Hepatocyte (in vitro differentiated cells): ENCODE data around the gene HCRT. TPM values are rescaled to one million over a fixed set of nuclear protein-coding genes. Genes with fewer than 3 reads are reported as not detected.

Experiments used
- DNase-seq: peaks from one replicate; pipeline ENCODE4 v3.0.0-alpha.2; 2016; ENCODE audit warnings: low spot score
- H2AFZ ChIP-seq: fragments of 200-600 bp; sonication (generic); 2 replicates; pipeline ENCODE4 v1.6.0; 2016; ENCODE audit warnings: antibody characterized with exemption, mild to moderate bottlenecking
- H3K27ac ChIP-seq: fragments of 200-600 bp; sonication (generic); 2 replicates; pipeline ENCODE4 v1.5.1; 2016; ENCODE audit warnings: mild to moderate bottlenecking
- H3K27me3 ChIP-seq: fragments of 200-600 bp; sonication (generic); 2 replicates; pipeline ENCODE4 v1.6.1; 2016
- H3K36me3 ChIP-seq: fragments of 200-600 bp; sonication (generic); replicated peaks from 2 replicates; pipeline ENCODE4 v1.5.1; 2016; ENCODE audit warnings: low read depth; ENCODE audit not compliant: insufficient read depth
- H3K4me1 ChIP-seq: fragments of 200-600 bp; sonication (generic); 2 replicates; pipeline ENCODE4 v1.5.1; 2016; ENCODE audit warnings: mild to moderate bottlenecking, moderate library complexity; ENCODE audit not compliant: insufficient read depth
- H3K4me2 ChIP-seq: fragments of 200-600 bp; sonication (generic); 2 replicates; pipeline ENCODE4 v1.6.0; 2016
- H3K4me3 ChIP-seq: fragments of 200-600 bp; sonication (generic); 2 replicates; pipeline ENCODE4 v1.5.1; 2016; ENCODE audit warnings: mild to moderate bottlenecking
- H3K79me2 ChIP-seq: fragments of 200-600 bp; sonication (generic); 2 replicates; pipeline ENCODE4 v1.6.0; 2017; ENCODE audit warnings: mild to moderate bottlenecking
- H3K9me2 ChIP-seq: fragments of 200-600 bp; sonication (generic); replicated peaks from 2 replicates; pipeline ENCODE4 v1.6.0; 2017; ENCODE audit warnings: mild to moderate bottlenecking; ENCODE audit not compliant: insufficient read depth
- H3K9me3 ChIP-seq: fragments of 200-600 bp; sonication (generic); 2 replicates; pipeline ENCODE4 v1.5.1; 2016; ENCODE audit warnings: low read depth, mild to moderate bottlenecking
- H4K20me1 ChIP-seq: fragments of 200-600 bp; sonication (generic); 2 replicates; pipeline ENCODE4 v1.6.0; 2016; ENCODE audit warnings: mild to moderate bottlenecking; ENCODE audit not compliant: insufficient read depth, poor library complexity, severe bottlenecking
- EZH2 ChIP-seq: fragments of 200-600 bp; sonication (generic); IDR thresholded peaks from 2 replicates; pipeline ENCODE4 v1.6.1; 2016; ENCODE audit warnings: antibody characterized with exemption, mild to moderate bottlenecking, borderline replicate concordance
- EZH2phosphoT487 ChIP-seq: fragments of 200-600 bp; sonication (generic); IDR thresholded peaks from one replicate; pipeline ENCODE4 v1.6.1; 2018; ENCODE audit warnings: antibody characterized with exemption, mild to moderate bottlenecking, low read depth, moderate library complexity; ENCODE audit not compliant: unreplicated experiment, severe bottlenecking
- WGBS: methylation state at CpG from one replicate; pipeline ENCODE4 v1.1.6; 2016; ENCODE audit warnings: low lambda C conversion rate; ENCODE audit errors: missing lambda C conversion rate; 5-methylcytosine and 5-hydroxymethylcytosine counted together
- polyA plus RNA-seq: library from polyadenylated mRNA; unstranded; fragments of >200 nt; fragmentation: Nextera tagmentation; extraction: Ambion mirVana; gene quantifications from 2 replicates; pipeline ENCODE4 v1.2.1, GENCODE V29; 2016
- total RNA-seq: library from RNA; depleted of rRNA; stranded (reverse); fragments of >200 nt; gene quantifications from 2 replicates; pipeline ENCODE4 v1.2.3, GENCODE V29; 2014
- TF ChIP-seq, protein P1 (sequence below): fragments of 200-600 bp; sonication (generic); IDR thresholded peaks from 2 replicates; pipeline ENCODE4 v1.5.1; 2016; ENCODE audit warnings: antibody characterized with exemption, mild to moderate bottlenecking; ENCODE audit not compliant: poor library complexity

Gene HCRT
- total and polyA plus RNA-seq, 2 experiments from 2014 or later: not detected

DNA sequence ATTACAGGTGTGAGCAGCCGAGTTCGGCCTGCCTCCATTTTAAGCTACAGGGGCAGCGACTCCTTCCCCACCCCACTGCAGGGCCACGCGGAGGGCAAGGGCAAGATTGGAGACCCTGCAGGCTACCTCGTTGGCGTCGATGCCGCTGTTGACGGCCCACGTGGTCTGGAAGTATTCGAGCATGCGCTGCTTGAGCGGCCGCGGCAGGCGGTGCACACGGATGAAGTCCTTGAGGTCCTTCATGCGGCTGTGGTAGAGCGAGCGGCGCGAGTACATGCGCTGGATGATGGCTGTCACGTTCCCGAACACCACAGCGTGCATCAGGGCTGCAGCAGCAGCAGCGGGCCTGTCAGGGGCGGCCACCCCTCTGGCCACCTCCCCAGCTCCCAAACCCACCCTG is 15.9 kb downstream of the HCRT start:
- Histone ChIP-seq H2AFZ (no peak overlapping the region), H3K36me3 (no peaks in the 10 kb centered on the region), H3K4me1 (no peaks in the 10 kb centered on the region), H3K27ac (no peak overlapping the region), H3K9me2 (no peaks in the 10 kb centered on the region), H3K4me2 (no peak overlapping the region), H3K27me3 (peaks cover 3% of the 10 kb centered on the region), H3K79me2 (no peaks in the 10 kb centered on the region), H3K9me3 (no peaks in the 10 kb centered on the region), H4K20me1 (no peaks in the 10 kb centered on the region), H3K4me3 (no peak overlapping the region)
- no peak for DNase-seq
- WGBS: 94% methylated on average over 22 of the region's 29 CpGs
- TF ChIP-seq EZH2phosphoT487: no peak
- TF ChIP-seq, protein P1, sequence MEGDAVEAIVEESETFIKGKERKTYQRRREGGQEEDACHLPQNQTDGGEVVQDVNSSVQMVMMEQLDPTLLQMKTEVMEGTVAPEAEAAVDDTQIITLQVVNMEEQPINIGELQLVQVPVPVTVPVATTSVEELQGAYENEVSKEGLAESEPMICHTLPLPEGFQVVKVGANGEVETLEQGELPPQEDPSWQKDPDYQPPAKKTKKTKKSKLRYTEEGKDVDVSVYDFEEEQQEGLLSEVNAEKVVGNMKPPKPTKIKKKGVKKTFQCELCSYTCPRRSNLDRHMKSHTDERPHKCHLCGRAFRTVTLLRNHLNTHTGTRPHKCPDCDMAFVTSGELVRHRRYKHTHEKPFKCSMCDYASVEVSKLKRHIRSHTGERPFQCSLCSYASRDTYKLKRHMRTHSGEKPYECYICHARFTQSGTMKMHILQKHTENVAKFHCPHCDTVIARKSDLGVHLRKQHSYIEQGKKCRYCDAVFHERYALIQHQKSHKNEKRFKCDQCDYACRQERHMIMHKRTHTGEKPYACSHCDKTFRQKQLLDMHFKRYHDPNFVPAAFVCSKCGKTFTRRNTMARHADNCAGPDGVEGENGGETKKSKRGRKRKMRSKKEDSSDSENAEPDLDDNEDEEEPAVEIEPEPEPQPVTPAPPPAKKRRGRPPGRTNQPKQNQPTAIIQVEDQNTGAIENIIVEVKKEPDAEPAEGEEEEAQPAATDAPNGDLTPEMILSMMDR: no peak
- TF ChIP-seq EZH2: no peak

DNA sequence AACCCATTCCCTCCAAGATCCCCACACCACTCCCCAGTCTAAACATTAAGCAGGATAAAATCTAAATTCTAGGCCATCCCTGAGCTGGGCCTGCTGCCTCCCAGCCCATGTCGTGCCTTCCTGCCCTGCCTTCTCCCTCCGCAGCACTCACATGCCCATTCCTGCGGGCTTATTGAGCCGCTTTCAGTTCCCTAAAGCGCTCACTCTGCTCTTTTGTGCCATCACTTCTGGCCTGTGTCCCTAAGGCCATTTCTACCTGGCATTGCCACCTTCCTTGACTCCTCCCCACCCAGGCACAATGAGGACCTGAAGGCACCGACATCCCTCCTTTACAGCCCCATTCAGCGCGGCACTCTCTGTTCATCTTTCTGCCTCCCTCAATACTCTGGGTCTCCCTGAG is 17.4 kb downstream of the HCRT start:
- Histone ChIP-seq H3K27me3 (peaks cover 3% of the 10 kb centered on the region), H4K20me1 (no peaks in the 10 kb centered on the region), H3K9me3 (no peaks in the 10 kb centered on the region), H3K9me2 (no peaks in the 10 kb centered on the region), H2AFZ (no peak overlapping the region), H3K4me1 (no peaks in the 10 kb centered on the region), H3K36me3 (no peaks in the 10 kb centered on the region), H3K4me2 (no peak overlapping the region), H3K4me3 (no peak overlapping the region), H3K79me2 (no peaks in the 10 kb centered on the region), H3K27ac (no peak overlapping the region)
- 93% methylated on average over 8 of the region's 8 CpGs for WGBS
- no peak for DNase-seq
- TF ChIP-seq, protein P1: no peak
- TF ChIP-seq EZH2: no peak
- no peak for TF ChIP-seq EZH2phosphoT487

DNA sequence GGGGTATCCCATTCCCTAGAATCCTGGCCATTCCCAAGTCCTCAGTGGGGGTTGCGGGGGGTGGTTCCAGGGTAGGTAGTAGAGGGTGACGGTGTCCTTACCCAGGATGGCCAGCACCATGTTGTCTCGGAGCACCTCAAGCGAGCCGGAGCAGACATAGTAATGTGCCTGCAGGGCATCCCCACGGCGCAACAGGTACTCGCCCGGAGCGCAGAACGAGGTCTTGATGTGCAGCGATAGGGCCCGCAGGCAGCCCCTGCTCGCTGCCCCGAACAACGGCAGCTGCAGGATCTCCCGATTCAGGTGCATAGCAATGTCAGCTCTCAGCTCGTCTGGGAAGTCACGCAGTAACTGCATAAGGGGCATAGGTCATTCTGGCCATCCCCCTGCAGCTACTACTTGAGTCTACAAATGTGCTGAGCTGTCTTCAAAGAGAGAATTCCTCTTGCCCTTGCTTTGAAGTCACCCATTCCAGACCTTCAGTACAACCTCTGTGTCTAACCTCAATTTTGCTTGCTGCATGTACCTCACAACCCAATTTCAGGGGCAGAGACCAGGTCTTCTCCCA is 19.0 kb downstream of the HCRT start:
- H3K27me3 ChIP-seq: no peaks in the 10 kb centered on the region
- no peak for DNase-seq
- H3K4me3 ChIP-seq: no peak overlapping the region
- H2AFZ ChIP-seq: no peak overlapping the region
- H3K79me2 ChIP-seq: no peaks in the 10 kb centered on the region
- TF ChIP-seq EZH2phosphoT487 (no peak), EZH2 (no peak)
- TF ChIP-seq, protein P1: no peak
- H3K9me2 ChIP-seq: no peaks in the 10 kb centered on the region
- H3K27ac ChIP-seq: no peak overlapping the region
- 90% methylated on average over 19 of the region's 19 CpGs for WGBS
- H3K4me1 ChIP-seq: no peaks in the 10 kb centered on the region
- H4K20me1 ChIP-seq: no peaks in the 10 kb centered on the region
- H3K36me3 ChIP-seq: no peaks in the 10 kb centered on the region
- H3K9me3 ChIP-seq: no peaks in the 10 kb centered on the region
- H3K4me2 ChIP-seq: no peak overlapping the region
